NCI-H1417 treated with DMSO at 0.1 percent for 48 hours (cell line): ENCODE data around the gene PP2D1.
"Not testable (repeated sequence)": the region's sequence is repeated elsewhere in the genome, so short reads cannot be mapped to it uniquely, and the experiment has no call there.

Experiments used
- DNase-seq: peaks from one replicate; lab custom pipeline; 2025; lab: John Stamatoyannopoulos, UW

PP2D1 gene

GRCh38 chr3:20012164-20012563 is at the start of gene PP2D1:
PP2D1 (minus strand) TSS chr3:20012264; CDS start chr3:20012072, 192 bp downstream.
- DNase-seq, result no peak

- DNase-seq, result no peak
These were observed 49.1 kb upstream of the PP2D1 start for GRCh38 chr3:20060974-20061685.

- no peak for DNase-seq
These were observed 47.9 kb upstream of the PP2D1 start for GRCh38 chr3:20059929-20060328.

- DNase-seq, result no peak
These were observed 45.6 kb upstream of the PP2D1 start for GRCh38 chr3:20057612-20058180.

GRCh38 chr3:20056725-20057611 is 44.9 kb upstream of the PP2D1 start:
- no peak for DNase-seq

- no peak for DNase-seq
These were observed 43.8 kb upstream of the PP2D1 start for GRCh38 chr3:20055842-20056241.

- DNase-seq, result no peak
These were observed 43.1 kb upstream of the PP2D1 start for GRCh38 chr3:20055020-20055775.

GRCh38 chr3:20054549-20054987 is 42.5 kb upstream of the PP2D1 start:
- no peak for DNase-seq

GRCh38 chr3:20052851-20053250 is 40.8 kb upstream of the PP2D1 start:
- DNase-seq, result no peak

GRCh38 chr3:20051123-20051806 is 39.2 kb upstream of the PP2D1 start:
- no peak for DNase-seq

GRCh38 chr3:20047976-20048883 is 36.2 kb upstream of the PP2D1 start:
- no peak for DNase-seq

- no peak for DNase-seq
These were observed 35.3 kb upstream of the PP2D1 start for GRCh38 chr3:20047341-20047779.

- DNase-seq, result no peak
These were observed 34.5 kb upstream of the PP2D1 start for GRCh38 chr3:20046556-20046955.

GRCh38 chr3:20045141-20045540 is 33.1 kb upstream of the PP2D1 start:
- DNase-seq, result not testable (repeated sequence)

GRCh38 chr3:20043825-20044224 is 31.8 kb upstream of the PP2D1 start:
- no peak for DNase-seq

- DNase-seq, result no peak
These were observed 31.3 kb upstream of the PP2D1 start for GRCh38 chr3:20043396-20043795.

- no peak for DNase-seq
These were observed 30.3 kb upstream of the PP2D1 start for GRCh38 chr3:20042331-20042730.

GRCh38 chr3:20041197-20041780 is 29.2 kb upstream of the PP2D1 start:
- no peak for DNase-seq

- DNase-seq, result no peak
These were observed 28.6 kb upstream of the PP2D1 start for GRCh38 chr3:20040548-20041196.
